ENCODE measurements around the gene ANKRD13A. TPM values are rescaled to one million over a fixed set of nuclear protein-coding genes. Genes with fewer than 3 reads are reported as not detected.

The ANKRD13A gene
- total and polyA plus RNA-seq, 2 of the 13 experiments (the other 11 are each of a cell fraction or from before 2014, with no cell fraction given): 34.1 to 41.6 TPM

DNA sequence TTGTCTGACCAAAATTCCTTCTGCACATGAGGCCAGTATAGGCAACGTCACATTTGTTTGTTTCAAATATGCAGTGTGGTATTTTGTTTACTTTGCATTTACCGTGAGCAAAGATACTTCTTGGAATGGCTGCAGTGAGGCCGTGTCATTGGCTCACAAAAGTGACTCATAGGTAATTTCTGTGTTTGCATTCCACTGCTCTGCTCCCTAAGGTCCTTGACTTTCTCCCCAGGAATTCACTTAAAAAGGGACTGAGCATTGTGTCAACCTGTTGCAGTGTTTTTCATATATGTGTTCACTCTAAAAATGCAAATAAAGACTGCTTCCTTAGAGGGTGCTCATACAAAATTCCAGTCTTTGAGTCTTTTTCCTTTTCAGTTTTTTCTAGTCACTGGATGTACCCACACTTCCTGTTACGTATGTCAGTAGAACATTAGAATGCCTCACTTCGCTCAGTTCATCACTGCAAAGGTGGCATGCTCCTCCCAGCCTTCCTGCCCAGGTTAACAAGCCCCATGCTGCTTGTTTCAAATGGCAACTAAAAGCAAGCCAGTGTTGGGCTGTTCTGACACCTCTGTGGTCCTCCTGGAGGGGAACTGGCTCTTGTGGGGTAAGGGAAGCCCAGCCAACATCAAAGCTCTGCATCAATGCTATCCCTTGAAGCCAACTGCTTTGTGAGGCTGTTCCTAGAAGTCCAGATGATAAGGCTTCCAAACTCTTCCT is 40.0 kb downstream of the ANKRD13A start (continued):
- TF ChIP-seq CAMTA2 (CRISPR knock-in tag; IDR thresholded peaks at IDR 0.05; ENCODE audit: borderline replicate concordance): no peak
- TF ChIP-seq ZNF607 (CRISPR knock-in tag; IDR thresholded peaks at IDR 0.05; ENCODE audit: borderline replicate concordance): peak; percentile 77; the same call in 1 of the 2 replicates
- TF ChIP-seq NPAS2 (CRISPR knock-in tag; IDR thresholded peaks at IDR 0.05; ENCODE audit: borderline replicate concordance): no peak
- TF ChIP-seq ZNF44 (CRISPR knock-in tag; IDR thresholded peaks at IDR 0.05): 0 out of 2 replicates have a peak, but pooled peaks have one; percentile 1
- no peak for TF ChIP-seq SIN3B (IDR thresholded peaks at IDR 0.05; ENCODE audit: low read length)
- TF ChIP-seq, protein P1, sequence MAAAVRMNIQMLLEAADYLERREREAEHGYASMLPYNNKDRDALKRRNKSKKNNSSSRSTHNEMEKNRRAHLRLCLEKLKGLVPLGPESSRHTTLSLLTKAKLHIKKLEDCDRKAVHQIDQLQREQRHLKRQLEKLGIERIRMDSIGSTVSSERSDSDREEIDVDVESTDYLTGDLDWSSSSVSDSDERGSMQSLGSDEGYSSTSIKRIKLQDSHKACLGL (CRISPR knock-in tag; IDR thresholded peaks at IDR 0.05): no peak
- TF ChIP-seq HMG20A (CRISPR knock-in tag; IDR thresholded peaks at IDR 0.05; ENCODE audit: borderline replicate concordance): peak; percentile 82; the same call in 1 of the 2 replicates
- TF ChIP-seq DPF2 (CRISPR knock-in tag; IDR thresholded peaks at IDR 0.05; ENCODE audit: borderline replicate concordance, low read depth): peak; percentile 91
- TF ChIP-seq ZFYVE20 (CRISPR knock-in tag; IDR thresholded peaks at IDR 0.05; ENCODE audit: borderline replicate concordance, low read depth): no peak
- TF ChIP-seq, protein P2, sequence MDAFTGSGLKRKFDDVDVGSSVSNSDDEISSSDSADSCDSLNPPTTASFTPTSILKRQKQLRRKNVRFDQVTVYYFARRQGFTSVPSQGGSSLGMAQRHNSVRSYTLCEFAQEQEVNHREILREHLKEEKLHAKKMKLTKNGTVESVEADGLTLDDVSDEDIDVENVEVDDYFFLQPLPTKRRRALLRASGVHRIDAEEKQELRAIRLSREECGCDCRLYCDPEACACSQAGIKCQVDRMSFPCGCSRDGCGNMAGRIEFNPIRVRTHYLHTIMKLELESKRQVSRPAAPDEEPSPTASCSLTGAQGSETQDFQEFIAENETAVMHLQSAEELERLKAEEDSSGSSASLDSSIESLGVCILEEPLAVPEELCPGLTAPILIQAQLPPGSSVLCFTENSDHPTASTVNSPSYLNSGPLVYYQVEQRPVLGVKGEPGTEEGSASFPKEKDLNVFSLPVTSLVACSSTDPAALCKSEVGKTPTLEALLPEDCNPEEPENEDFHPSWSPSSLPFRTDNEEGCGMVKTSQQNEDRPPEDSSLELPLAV (CRISPR knock-in tag; conservative IDR thresholded peaks at IDR 0.05; ENCODE audit: low read depth): no peak
- no peak for TF ChIP-seq PAWR (CRISPR knock-in tag; IDR thresholded peaks at IDR 0.05; ENCODE audit: borderline replicate concordance)
- no peak for TF ChIP-seq ZNF670 (CRISPR knock-in tag; IDR thresholded peaks at IDR 0.05; ENCODE audit: borderline replicate concordance)
- TF ChIP-seq, protein P3, sequence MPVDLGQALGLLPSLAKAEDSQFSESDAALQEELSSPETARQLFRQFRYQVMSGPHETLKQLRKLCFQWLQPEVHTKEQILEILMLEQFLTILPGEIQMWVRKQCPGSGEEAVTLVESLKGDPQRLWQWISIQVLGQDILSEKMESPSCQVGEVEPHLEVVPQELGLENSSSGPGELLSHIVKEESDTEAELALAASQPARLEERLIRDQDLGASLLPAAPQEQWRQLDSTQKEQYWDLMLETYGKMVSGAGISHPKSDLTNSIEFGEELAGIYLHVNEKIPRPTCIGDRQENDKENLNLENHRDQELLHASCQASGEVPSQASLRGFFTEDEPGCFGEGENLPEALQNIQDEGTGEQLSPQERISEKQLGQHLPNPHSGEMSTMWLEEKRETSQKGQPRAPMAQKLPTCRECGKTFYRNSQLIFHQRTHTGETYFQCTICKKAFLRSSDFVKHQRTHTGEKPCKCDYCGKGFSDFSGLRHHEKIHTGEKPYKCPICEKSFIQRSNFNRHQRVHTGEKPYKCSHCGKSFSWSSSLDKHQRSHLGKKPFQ (CRISPR knock-in tag; IDR thresholded peaks at IDR 0.05; ENCODE audit: insufficient replicate concordance): peak; percentile 95
- no peak for TF ChIP-seq ZNF235 (CRISPR knock-in tag; IDR thresholded peaks at IDR 0.05; ENCODE audit: borderline replicate concordance)
- TF ChIP-seq, protein P4, sequence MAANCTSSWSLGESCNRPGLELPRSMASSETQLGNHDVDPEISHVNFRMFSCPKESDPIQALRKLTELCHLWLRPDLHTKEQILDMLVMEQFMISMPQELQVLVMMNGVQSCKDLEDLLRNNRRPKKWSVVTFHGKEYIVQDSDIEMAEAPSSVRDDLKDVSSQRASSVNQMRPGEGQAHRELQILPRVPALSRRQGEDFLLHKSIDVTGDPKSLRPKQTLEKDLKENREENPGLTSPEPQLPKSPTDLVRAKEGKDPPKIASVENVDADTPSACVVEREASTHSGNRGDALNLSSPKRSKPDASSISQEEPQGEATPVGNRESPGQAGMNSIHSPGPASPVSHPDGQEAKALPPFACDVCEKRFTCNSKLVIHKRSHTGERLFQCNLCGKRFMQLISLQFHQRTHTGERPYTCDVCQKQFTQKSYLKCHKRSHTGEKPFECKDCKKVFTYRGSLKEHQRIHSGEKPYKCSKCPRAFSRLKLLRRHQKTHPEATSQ (CRISPR knock-in tag; IDR thresholded peaks at IDR 0.05; ENCODE audit: borderline replicate concordance): no peak
- TF ChIP-seq ZNF782 (CRISPR knock-in tag; IDR thresholded peaks at IDR 0.05; ENCODE audit: borderline replicate concordance): no peak
- no peak for TF ChIP-seq ZNF577 (CRISPR knock-in tag; IDR thresholded peaks at IDR 0.05; ENCODE audit: borderline replicate concordance, low read depth)
- TF ChIP-seq SPEN (CRISPR knock-in tag; IDR thresholded peaks at IDR 0.05; ENCODE audit: low read depth): peak; percentile 53; the same call in 1 of the 2 replicates
- no peak for TF ChIP-seq DMAP1 (CRISPR knock-in tag; IDR thresholded peaks at IDR 0.05)
- TF ChIP-seq, protein P5, sequence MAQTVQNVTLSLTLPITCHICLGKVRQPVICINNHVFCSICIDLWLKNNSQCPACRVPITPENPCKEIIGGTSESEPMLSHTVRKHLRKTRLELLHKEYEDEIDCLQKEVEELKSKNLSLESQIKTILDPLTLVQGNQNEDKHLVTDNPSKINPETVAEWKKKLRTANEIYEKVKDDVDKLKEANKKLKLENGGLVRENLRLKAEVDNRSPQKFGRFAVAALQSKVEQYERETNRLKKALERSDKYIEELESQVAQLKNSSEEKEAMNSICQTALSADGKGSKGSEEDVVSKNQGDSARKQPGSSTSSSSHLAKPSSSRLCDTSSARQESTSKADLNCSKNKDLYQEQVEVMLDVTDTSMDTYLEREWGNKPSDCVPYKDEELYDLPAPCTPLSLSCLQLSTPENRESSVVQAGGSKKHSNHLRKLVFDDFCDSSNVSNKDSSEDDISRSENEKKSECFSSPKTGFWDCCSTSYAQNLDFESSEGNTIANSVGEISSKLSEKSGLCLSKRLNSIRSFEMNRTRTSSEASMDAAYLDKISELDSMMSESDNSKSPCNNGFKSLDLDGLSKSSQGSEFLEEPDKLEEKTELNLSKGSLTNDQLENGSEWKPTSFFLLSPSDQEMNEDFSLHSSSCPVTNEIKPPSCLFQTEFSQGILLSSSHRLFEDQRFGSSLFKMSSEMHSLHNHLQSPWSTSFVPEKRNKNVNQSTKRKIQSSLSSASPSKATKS (CRISPR knock-in tag; IDR thresholded peaks at IDR 0.05): no peak
- peak; percentile 34; the same call in 1 of the 2 replicates for TF ChIP-seq ZBTB7B (CRISPR knock-in tag; IDR thresholded peaks at IDR 0.05)

All from HepG2 (cell line).